ENCODE results near the gene C1orf216.

Gene C1orf216

DNA sequence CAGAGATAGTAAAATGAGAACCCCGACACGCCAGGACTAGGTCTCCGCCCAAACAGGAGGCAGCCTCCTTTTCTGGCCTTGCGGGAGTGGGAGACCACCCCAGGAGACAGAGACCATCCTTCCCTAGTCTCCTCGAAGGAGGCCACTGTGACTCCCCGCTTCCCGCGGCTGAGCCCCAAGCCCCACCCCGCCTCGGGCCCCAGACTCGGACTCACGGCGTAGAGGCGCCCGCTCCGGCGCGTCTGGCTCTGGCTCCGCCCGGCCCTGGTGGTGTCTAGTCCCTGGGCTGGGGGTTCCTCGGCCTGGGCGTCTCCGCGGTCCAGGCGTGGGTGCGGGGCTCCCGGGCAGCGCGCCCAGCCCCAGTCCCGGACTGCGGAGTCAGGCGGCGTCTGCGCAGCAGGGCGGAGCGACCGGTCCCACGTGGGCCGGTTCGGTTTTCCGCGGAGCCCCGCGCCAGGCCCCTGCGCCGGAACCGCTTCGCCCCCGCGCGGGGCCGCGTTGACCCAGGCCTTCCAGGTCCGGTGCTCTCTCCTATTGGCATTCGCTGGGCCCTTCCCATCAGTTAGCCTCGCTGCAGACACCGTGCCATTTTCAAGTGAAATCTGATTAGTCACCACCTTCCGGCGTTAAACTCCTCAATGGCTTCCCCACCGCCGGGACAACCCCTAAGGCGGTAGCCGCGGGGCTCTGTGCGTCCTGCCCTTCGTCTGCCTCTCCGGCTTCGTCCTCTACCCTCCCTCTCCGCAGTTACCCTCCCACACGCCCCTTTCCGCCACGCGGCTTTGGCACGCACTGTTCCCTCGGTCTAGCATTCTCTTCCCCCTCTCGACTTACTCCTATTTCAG, at the start of gene C1orf216:
Gene C1orf216 (minus strand): TSS at position 393 of the 845 bp plus-strand sequence. CDS start 2,563 bp downstream, outside the sequence.
- no peaks in the 10 kb centered on the region for H3K36me3 ChIP-seq (ENCODE audit: low read length)
- no peaks in the 10 kb centered on the region for H4K20me1 ChIP-seq (ENCODE audit: low read depth, low read length)
- no peaks in the 10 kb centered on the region for H3K9me3 ChIP-seq (ENCODE audit: insufficient read depth, low read length)
- H3K9me2 ChIP-seq (replicated peaks; ENCODE audit: insufficient read depth, low read length), result no peaks in the 10 kb centered on the region
- H3K27me3 ChIP-seq (ENCODE audit: low read length), result no peaks in the 10 kb centered on the region
- no peak for TF ChIP-seq EZH2phosphoT487 (conservative IDR thresholded peaks at IDR 0.05; ENCODE audit: low read length)
- TF ChIP-seq, protein P1, sequence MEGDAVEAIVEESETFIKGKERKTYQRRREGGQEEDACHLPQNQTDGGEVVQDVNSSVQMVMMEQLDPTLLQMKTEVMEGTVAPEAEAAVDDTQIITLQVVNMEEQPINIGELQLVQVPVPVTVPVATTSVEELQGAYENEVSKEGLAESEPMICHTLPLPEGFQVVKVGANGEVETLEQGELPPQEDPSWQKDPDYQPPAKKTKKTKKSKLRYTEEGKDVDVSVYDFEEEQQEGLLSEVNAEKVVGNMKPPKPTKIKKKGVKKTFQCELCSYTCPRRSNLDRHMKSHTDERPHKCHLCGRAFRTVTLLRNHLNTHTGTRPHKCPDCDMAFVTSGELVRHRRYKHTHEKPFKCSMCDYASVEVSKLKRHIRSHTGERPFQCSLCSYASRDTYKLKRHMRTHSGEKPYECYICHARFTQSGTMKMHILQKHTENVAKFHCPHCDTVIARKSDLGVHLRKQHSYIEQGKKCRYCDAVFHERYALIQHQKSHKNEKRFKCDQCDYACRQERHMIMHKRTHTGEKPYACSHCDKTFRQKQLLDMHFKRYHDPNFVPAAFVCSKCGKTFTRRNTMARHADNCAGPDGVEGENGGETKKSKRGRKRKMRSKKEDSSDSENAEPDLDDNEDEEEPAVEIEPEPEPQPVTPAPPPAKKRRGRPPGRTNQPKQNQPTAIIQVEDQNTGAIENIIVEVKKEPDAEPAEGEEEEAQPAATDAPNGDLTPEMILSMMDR (IDR thresholded peaks at IDR 0.05; ENCODE audit: insufficient read depth, low read length, poor library complexity, severe bottlenecking), result no peak
- H2AFZ ChIP-seq (ENCODE audit: low read depth, low read length, severe bottlenecking), result peak within 1 kb of the TSS; percentile 77
- peak within 1 kb of the TSS; percentile 67 for H3K9ac ChIP-seq (ENCODE audit: low read length)
- peak within 1 kb of the TSS; percentile 59 for H3K4me3 ChIP-seq (ENCODE audit: insufficient read depth, low read length, poor library complexity, severe bottlenecking)
- no peaks in the 10 kb centered on the region; the same call in 1 of the 2 replicates for H3K79me2 ChIP-seq (ENCODE audit: insufficient read depth, low read length)
- H3K27ac ChIP-seq (ENCODE audit: low read depth, low read length), result peak within 1 kb of the TSS; percentile 41
- peak within 1 kb of the TSS; percentile 66 for H3K4me2 ChIP-seq (ENCODE audit: low read depth, low read length, poor library complexity, severe bottlenecking)
- no peaks in the 10 kb centered on the region for H3F3A ChIP-seq (ENCODE audit: insufficient read depth)

- Histone ChIP-seq H3K27me3 (ENCODE audit: low read length) (no peaks in the 10 kb centered on the region), H3K9ac (ENCODE audit: low read length) (no peak overlapping the region), H3K4me2 (ENCODE audit: low read depth, low read length, poor library complexity, severe bottlenecking) (no peak overlapping the region), H3K9me3 (ENCODE audit: insufficient read depth, low read length) (no peaks in the 10 kb centered on the region), H2AFZ (ENCODE audit: low read depth, low read length, severe bottlenecking) (no peak overlapping the region), H3K27ac (ENCODE audit: low read depth, low read length) (no peak overlapping the region), H3K4me3 (ENCODE audit: insufficient read depth, low read length, poor library complexity, severe bottlenecking) (no peak overlapping the region), H3K9me2 (replicated peaks; ENCODE audit: insufficient read depth, low read length) (no peaks in the 10 kb centered on the region), H3F3A (ENCODE audit: insufficient read depth) (peaks cover 15% of the 10 kb centered on the region), H3K36me3 (ENCODE audit: low read length) (peaks cover 63% of the 10 kb centered on the region), H3K79me2 (ENCODE audit: insufficient read depth, low read length) (peaks cover 82% of the 10 kb centered on the region), H4K20me1 (ENCODE audit: low read depth, low read length) (peaks cover 13% of the 10 kb centered on the region; the same call in 1 of the 2 replicates)
- TF ChIP-seq EZH2phosphoT487 (conservative IDR thresholded peaks at IDR 0.05; ENCODE audit: low read length), result no peak
- TF ChIP-seq, protein P1 (IDR thresholded peaks at IDR 0.05; ENCODE audit: insufficient read depth, low read length, poor library complexity, severe bottlenecking), result no peak
Observed at GRCh38 chr1:35764283-35764682, 45.6 kb upstream of the C1orf216 start.

- Histone ChIP-seq H3K9me3 (ENCODE audit: insufficient read depth, low read length) (no peaks in the 10 kb centered on the region), H3F3A (ENCODE audit: insufficient read depth) (peaks cover 15% of the 10 kb centered on the region), H4K20me1 (ENCODE audit: low read depth, low read length) (peaks cover 13% of the 10 kb centered on the region; the same call in 1 of the 2 replicates), H3K36me3 (ENCODE audit: low read length) (peaks cover 71% of the 10 kb centered on the region), H3K79me2 (ENCODE audit: insufficient read depth, low read length) (peaks cover 72% of the 10 kb centered on the region), H3K9ac (ENCODE audit: low read length) (no peak overlapping the region), H3K4me2 (ENCODE audit: low read depth, low read length, poor library complexity, severe bottlenecking) (peak overlapping the region; percentile 15), H2AFZ (ENCODE audit: low read depth, low read length, severe bottlenecking) (no peak overlapping the region), H3K27ac (ENCODE audit: low read depth, low read length) (no peak overlapping the region), H3K9me2 (replicated peaks; ENCODE audit: insufficient read depth, low read length) (no peaks in the 10 kb centered on the region), H3K27me3 (ENCODE audit: low read length) (no peaks in the 10 kb centered on the region), H3K4me3 (ENCODE audit: insufficient read depth, low read length, poor library complexity, severe bottlenecking) (no peak overlapping the region)
- TF ChIP-seq, protein P1 (IDR thresholded peaks at IDR 0.05; ENCODE audit: insufficient read depth, low read length, poor library complexity, severe bottlenecking), result no peak
- TF ChIP-seq EZH2phosphoT487 (conservative IDR thresholded peaks at IDR 0.05; ENCODE audit: low read length), result no peak
Observed at GRCh38 chr1:35763201-35763600, 44.5 kb upstream of the C1orf216 start.

All from SU-DHL-6 (cell line).